Vagina (tissue), 2 donors: ENCODE results near the gene PTGES. TPM values are rescaled to one million over a fixed set of nuclear protein-coding genes. Genes with fewer than 3 reads are reported as not detected.

Experiments
- DNase-seq, 2 donors: peaks; one replicate each; pipeline ENCODE4 v3.0.0-alpha.2; 2017; ENCODE audit errors: extremely low spot score in 2 of 2
- H3K27ac ChIP-seq: fragments of 200-600 bp; sonication (generic); one replicate; pipeline ENCODE4 v1.5.1; 2019
- H3K27me3 ChIP-seq: fragments of 200-600 bp; sonication (generic); one replicate; pipeline ENCODE4 v1.5.1; 2019
- H3K36me3 ChIP-seq, 2 donors: fragments of 200-600 bp; sonication (generic); one replicate each; pipeline ENCODE4 v1.5.1; 2017 to 2019
- H3K4me1 ChIP-seq: fragments of 200-600 bp; sonication (generic); one replicate; pipeline ENCODE4 v1.5.1; 2019
- H3K4me3 ChIP-seq, 2 donors: fragments of 200-600 bp; sonication (generic); 1 replicate in 1 of 2; 2 replicates in 1 of 2; pipeline ENCODE4 v1.5.1; 2016 to 2019
- H3K9me3 ChIP-seq: fragments of 200-600 bp; sonication (generic); one replicate; pipeline ENCODE4 v1.5.1; 2019
- POLR2A ChIP-seq, 2 donors: fragments of 450-650 bp; IDR thresholded peaks; one replicate each; pipeline ENCODE4 v1.6.1; 2017; ENCODE audit warnings: antibody characterized with exemption in 2 of 2, mild to moderate bottlenecking in 2 of 2, moderate library complexity in 2 of 2
- POLR2AphosphoS5 ChIP-seq, 2 donors: sonication (generic); formaldehyde crosslinking; IDR thresholded peaks; one replicate each; pipeline ENCODE4 v1.9.0; 2017; ENCODE audit warnings: antibody characterized with exemption in 2 of 2, mild to moderate bottlenecking in 2 of 2, low read depth in 1 of 2; ENCODE audit not compliant: insufficient read depth in 1 of 2
- intact Hi-C: fragments of 100-400 bp; cut with DNase I; formaldehyde crosslinking; loops from one replicate; pipeline ENCODE4 v1.15.1; 2023
- total RNA-seq: library from RNA; depleted of rRNA; stranded (reverse); fragments of >200 nt; gene quantifications from one replicate; pipeline ENCODE4 v1.2.3, GENCODE V29; 2016
- TF ChIP-seq, protein P1 (sequence below), 3 experiments: fragments of 450-650 bp in 2 of 3; fragments of 200-600 bp in 1 of 3; sonication (generic) in 1 of 3; IDR thresholded peaks; one replicate each; pipeline ENCODE4 v1.5.1; 2017 to 2019; ENCODE audit warnings: antibody characterized with exemption in 3 of 3, mild to moderate bottlenecking in 2 of 3, moderate library complexity in 2 of 3

Gene PTGES
- total RNA-seq, 1 donor from 2014 or later: 18.9 TPM

DNA sequence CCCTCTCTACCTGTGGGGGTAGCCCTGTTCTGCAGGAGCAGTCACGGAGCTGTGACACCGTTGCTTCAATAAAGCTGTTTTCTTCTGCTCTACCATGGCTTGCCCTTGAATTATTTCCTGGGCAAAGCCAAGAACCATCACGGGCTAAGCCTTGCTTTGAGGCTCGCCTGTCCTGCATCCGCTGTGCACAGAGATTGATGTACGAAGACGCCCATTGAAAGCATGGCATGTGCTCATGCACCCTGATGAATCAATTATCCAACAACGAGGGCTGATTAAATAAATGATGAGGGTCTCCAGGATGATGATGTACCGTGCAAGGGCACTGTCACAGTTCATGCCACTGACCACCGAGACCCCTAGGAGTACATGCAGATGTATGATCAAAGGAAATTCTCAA, 20.7 kb downstream of the PTGES start:
- Histone ChIP-seq H3K9me3 (no peaks in the 10 kb centered on the region), H3K36me3 (no peaks in the 10 kb centered on the region), H3K4me1 (peaks cover 9% of the 10 kb centered on the region), H3K27ac (no peak overlapping the region), H3K4me3 (no peak overlapping the region), H3K27me3 (no peaks in the 10 kb centered on the region)
- TF ChIP-seq POLR2A (IDR thresholded peaks at IDR 0.05) (no peak), POLR2AphosphoS5 (IDR thresholded peaks at IDR 0.05; ENCODE audit: insufficient read depth in 1 of 2, low read depth in 1 of 2) (no peak)
- TF ChIP-seq, protein P1, sequence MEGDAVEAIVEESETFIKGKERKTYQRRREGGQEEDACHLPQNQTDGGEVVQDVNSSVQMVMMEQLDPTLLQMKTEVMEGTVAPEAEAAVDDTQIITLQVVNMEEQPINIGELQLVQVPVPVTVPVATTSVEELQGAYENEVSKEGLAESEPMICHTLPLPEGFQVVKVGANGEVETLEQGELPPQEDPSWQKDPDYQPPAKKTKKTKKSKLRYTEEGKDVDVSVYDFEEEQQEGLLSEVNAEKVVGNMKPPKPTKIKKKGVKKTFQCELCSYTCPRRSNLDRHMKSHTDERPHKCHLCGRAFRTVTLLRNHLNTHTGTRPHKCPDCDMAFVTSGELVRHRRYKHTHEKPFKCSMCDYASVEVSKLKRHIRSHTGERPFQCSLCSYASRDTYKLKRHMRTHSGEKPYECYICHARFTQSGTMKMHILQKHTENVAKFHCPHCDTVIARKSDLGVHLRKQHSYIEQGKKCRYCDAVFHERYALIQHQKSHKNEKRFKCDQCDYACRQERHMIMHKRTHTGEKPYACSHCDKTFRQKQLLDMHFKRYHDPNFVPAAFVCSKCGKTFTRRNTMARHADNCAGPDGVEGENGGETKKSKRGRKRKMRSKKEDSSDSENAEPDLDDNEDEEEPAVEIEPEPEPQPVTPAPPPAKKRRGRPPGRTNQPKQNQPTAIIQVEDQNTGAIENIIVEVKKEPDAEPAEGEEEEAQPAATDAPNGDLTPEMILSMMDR (IDR thresholded peaks at IDR 0.05): no peak
- DNase-seq: no peak
- intact Hi-C loops: no loop called here

DNA sequence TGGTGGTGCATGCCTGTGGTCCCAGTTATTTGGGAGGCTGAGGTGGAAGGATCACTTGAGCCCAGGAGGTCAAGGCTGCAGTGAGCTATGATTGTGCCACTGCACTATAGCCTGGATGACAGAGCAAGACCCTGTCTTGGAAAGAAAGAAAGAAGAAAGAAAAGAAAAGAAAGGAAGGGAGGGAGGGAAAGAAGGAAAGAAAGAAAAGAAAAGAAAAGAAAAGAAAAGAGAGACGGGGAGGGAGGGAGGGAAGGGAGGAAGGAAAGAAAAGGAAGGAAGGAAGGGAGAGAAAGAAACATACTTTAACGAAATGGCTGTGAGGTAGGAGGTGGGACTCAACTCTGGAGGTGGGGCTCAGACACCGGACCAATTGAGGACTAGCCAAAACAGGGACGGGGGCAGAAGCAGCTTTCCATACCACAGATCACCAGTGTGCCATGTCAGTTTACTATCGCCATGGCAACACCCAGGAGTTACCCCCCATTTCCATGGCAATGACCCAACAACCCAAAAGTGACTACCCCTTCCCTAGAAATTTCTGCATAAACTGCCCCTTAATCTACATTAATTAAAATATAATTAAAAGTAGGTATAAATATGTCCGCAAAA, 21.3 kb downstream of the PTGES start:
- no peaks in the 10 kb centered on the region for H3K9me3 ChIP-seq
- no peak overlapping the region for H3K4me3 ChIP-seq
- H3K27me3 ChIP-seq: no peaks in the 10 kb centered on the region

DNA sequence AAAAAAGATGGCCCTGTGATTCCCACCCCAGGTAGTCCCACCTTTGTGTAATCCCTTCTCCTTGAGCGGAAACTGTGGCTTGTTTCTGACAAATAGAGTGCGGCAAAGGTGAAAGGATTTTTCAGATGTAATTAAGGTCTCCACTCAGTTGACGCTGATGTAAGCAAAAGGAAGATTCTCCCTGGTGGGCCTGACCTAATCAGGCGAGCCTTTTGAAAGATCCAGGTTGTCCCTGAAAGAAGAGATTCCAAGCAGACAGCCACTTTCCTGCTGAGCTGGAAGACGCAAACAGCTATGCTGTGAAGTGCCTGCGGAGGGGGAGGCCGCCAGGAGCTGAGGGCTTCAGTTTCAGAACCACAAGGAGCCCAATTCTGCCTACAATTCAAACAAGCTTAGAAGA, 24.1 kb downstream of the PTGES start:
- no peak for DNase-seq
- Histone ChIP-seq H3K36me3 (no peaks in the 10 kb centered on the region), H3K27ac (no peak overlapping the region), H3K27me3 (no peaks in the 10 kb centered on the region), H3K4me1 (peaks cover 24% of the 10 kb centered on the region), H3K9me3 (no peaks in the 10 kb centered on the region), H3K4me3 (no peak overlapping the region)
- TF ChIP-seq POLR2AphosphoS5 (IDR thresholded peaks at IDR 0.05; ENCODE audit: insufficient read depth in 1 of 2, low read depth in 1 of 2): no peak
- TF ChIP-seq, protein P1 (IDR thresholded peaks at IDR 0.05): no peak
- TF ChIP-seq POLR2A (IDR thresholded peaks at IDR 0.05): no peak
- intact Hi-C loops: no loop called here

More for the DNA sequence above, 21.3 kb downstream of the PTGES start:
- peaks cover 11% of the 10 kb centered on the region for H3K4me1 ChIP-seq
- intact Hi-C loops: no loop called here
- H3K27ac ChIP-seq: no peak overlapping the region
- no peak for DNase-seq
- TF ChIP-seq POLR2AphosphoS5 (IDR thresholded peaks at IDR 0.05; ENCODE audit: insufficient read depth in 1 of 2, low read depth in 1 of 2) (no peak), POLR2A (IDR thresholded peaks at IDR 0.05) (no peak)
- TF ChIP-seq, protein P1 (IDR thresholded peaks at IDR 0.05): no peak
- H3K36me3 ChIP-seq: no peaks in the 10 kb centered on the region

DNA sequence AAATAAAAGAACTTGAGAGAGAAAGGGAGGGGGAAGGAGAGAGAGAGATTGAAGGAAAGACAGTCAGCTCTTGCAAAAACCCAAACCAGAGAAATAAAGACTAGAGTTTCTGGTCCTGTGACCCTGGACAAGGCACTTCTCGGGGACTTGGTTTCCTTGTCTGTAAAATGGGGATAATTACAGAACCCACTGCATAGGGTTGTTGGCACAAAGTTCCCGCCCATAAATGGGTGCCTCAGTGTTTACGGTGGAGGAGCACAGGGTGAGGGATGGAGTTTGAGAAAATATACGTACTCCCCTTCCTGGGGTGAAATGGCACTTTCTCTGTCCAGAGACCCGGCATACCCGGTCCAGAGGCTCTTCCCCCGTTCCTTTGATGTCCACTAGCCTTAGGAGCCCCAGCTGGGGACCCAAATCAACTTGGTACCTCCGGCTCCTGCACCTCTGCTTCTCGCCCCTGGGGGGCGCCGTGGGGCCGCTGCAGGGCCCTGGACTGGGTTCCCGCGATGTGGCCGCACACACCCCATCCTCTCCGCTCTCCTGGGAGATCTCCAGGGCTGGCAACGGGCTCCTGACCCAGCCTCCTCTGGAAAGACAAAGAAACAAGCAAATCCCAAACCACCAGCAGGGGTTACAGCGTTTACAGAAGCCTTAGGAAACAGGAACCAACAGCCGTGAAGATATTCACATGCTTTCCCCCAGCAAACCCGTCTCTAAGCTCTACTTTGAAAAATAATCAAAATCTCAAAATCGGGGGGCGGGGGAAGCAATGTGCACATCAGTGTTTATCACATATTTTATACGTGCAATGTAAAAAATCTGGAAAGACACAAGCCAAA, 26.3 kb downstream of the PTGES start:
- Histone ChIP-seq H3K27ac (peak overlapping the region; percentile 83), H3K9me3 (no peaks in the 10 kb centered on the region), H3K4me3 (peak overlapping the region in 1 of 2 donors; percentile 2), H3K36me3 (no peaks in the 10 kb centered on the region), H3K27me3 (no peaks in the 10 kb centered on the region), H3K4me1 (peaks cover 24% of the 10 kb centered on the region)
- peak in 1 of 2 donors; percentile 40 for TF ChIP-seq POLR2AphosphoS5 (IDR thresholded peaks at IDR 0.05; ENCODE audit: insufficient read depth in 1 of 2, low read depth in 1 of 2)
- TF ChIP-seq, protein P1 (IDR thresholded peaks at IDR 0.05): peak; percentile 65 to 90 (median 82)
- TF ChIP-seq POLR2A (IDR thresholded peaks at IDR 0.05): no peak
- no peak for DNase-seq
- intact Hi-C loops: no loop called here
